GM21723 (cell line): ENCODE results near the gene PARD3B.

Experiments
- ATAC-seq: cut with Tn5 transposase; IDR thresholded peaks from one replicate; pipeline ENCODE4 v1.9.1; 2021; ENCODE audit warnings: mild to moderate bottlenecking, moderate library complexity; ENCODE audit not compliant: unreplicated experiment

PARD3B gene

GRCh38 chr2:205627085-205627484 lies 1081.8 kb downstream of the PARD3B start:
- ATAC-seq = no peak

- no peak for ATAC-seq
Measured at GRCh38 chr2:205628422-205628821, 1083.1 kb downstream of the PARD3B start.

GRCh38 chr2:205629091-205629776 lies 1084.0 kb downstream of the PARD3B start:
- ATAC-seq = no peak

GRCh38 chr2:205633994-205634393 lies 1088.7 kb downstream of the PARD3B start:
- ATAC-seq = no peak

GRCh38 chr2:205636549-205637319 lies 1091.5 kb downstream of the PARD3B start:
- ATAC-seq = no peak

GRCh38 chr2:205637320-205637602 lies 1092.0 kb downstream of the PARD3B start:
- ATAC-seq = no peak

- no peak for ATAC-seq
Measured at GRCh38 chr2:205637779-205638503, 1092.7 kb downstream of the PARD3B start.

- ATAC-seq = peak; percentile 43
Measured at GRCh38 chr2:205640716-205641115, 1095.4 kb downstream of the PARD3B start.

GRCh38 chr2:205642599-205643356 lies 1097.5 kb downstream of the PARD3B start:
- no peak for ATAC-seq

GRCh38 chr2:205643391-205643885 lies 1098.2 kb downstream of the PARD3B start:
- ATAC-seq = no peak

- ATAC-seq = no peak
Measured at GRCh38 chr2:205644018-205644417, 1098.7 kb downstream of the PARD3B start.

- ATAC-seq = peak; percentile 98
Measured at GRCh38 chr2:205646680-205647079, 1101.4 kb downstream of the PARD3B start.

GRCh38 chr2:205650450-205650849 lies 1105.2 kb downstream of the PARD3B start:
- ATAC-seq = no peak

- ATAC-seq = no peak
Measured at GRCh38 chr2:205650931-205651330, 1105.7 kb downstream of the PARD3B start.

- ATAC-seq = no peak
Measured at GRCh38 chr2:205651719-205652118, 1106.4 kb downstream of the PARD3B start.

- ATAC-seq = no peak
Measured at GRCh38 chr2:205654878-205655605, 1109.8 kb downstream of the PARD3B start.

GRCh38 chr2:205655779-205656456 lies 1110.6 kb downstream of the PARD3B start:
- ATAC-seq = no peak

- ATAC-seq = no peak
Measured at GRCh38 chr2:205656461-205656860, 1111.2 kb downstream of the PARD3B start.

GRCh38 chr2:205656941-205657340 lies 1111.7 kb downstream of the PARD3B start:
- ATAC-seq = no peak

- ATAC-seq = no peak
Measured at GRCh38 chr2:205657579-205657978, 1112.3 kb downstream of the PARD3B start.
